Lower leg skin (tissue), 3 donors: ENCODE measurements around the gene LRBA.

Experiments
- POLR2A ChIP-seq, 2 donors: fragments of 450-650 bp; IDR thresholded peaks; one replicate each; pipeline ENCODE4 v1.6.1; 2016 to 2017; ENCODE audit warnings: antibody characterized with exemption in 2 of 2, mild to moderate bottlenecking in 1 of 2, moderate library complexity in 1 of 2
- TF ChIP-seq, protein P1 (sequence below), 3 donors: fragments of 450-650 bp; IDR thresholded peaks; one replicate each; pipeline ENCODE4 v1.5.1; 2016; ENCODE audit warnings: antibody characterized with exemption in 3 of 3, mild to moderate bottlenecking in 3 of 3, moderate library complexity in 2 of 3

DNA sequence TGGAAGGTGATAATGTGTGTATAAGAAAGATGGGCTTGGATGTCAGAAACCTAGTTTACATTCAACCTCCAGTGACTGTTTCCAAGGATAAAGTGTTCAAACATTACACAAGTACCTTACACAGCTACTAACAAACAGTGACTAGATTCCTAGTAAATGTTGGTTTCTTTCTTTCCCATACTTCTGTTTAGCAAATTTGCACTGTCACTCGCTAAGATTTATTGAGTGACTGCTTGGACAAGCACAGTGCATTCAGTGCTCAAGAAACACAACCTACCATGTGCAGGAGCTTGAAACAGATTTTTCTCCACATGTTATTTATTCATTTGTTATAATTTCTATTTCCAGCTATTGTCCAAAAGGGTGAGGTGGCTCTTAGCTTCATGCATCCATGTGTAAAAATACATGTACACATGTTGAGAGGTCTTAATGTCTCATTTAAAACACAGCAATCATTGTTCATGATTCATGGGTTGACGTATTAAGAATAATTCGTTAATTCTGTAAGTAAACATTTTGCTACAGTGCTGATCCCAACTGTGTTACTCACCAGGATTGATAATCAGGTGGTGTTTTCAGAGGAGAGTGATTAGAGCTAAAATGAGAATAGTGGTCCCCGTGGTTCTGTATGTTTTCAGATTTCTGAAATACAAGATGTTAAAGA, 783.8 kb downstream of the LRBA start:
- no peak for TF ChIP-seq POLR2A (IDR thresholded peaks at IDR 0.05)
- TF ChIP-seq, protein P1, sequence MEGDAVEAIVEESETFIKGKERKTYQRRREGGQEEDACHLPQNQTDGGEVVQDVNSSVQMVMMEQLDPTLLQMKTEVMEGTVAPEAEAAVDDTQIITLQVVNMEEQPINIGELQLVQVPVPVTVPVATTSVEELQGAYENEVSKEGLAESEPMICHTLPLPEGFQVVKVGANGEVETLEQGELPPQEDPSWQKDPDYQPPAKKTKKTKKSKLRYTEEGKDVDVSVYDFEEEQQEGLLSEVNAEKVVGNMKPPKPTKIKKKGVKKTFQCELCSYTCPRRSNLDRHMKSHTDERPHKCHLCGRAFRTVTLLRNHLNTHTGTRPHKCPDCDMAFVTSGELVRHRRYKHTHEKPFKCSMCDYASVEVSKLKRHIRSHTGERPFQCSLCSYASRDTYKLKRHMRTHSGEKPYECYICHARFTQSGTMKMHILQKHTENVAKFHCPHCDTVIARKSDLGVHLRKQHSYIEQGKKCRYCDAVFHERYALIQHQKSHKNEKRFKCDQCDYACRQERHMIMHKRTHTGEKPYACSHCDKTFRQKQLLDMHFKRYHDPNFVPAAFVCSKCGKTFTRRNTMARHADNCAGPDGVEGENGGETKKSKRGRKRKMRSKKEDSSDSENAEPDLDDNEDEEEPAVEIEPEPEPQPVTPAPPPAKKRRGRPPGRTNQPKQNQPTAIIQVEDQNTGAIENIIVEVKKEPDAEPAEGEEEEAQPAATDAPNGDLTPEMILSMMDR (IDR thresholded peaks at IDR 0.05) = no peak
